Esophagus squamous epithelium (tissue), 5 donors: ENCODE results near the gene OR51B5. TPM values are rescaled to one million over a fixed set of nuclear protein-coding genes. Genes with fewer than 3 reads are reported as not detected.
"Not testable (repeated sequence)": the region's sequence is repeated elsewhere in the genome, so short reads cannot be mapped to it uniquely, and the experiment has no call there.

Experiments
- DNase-seq: peaks from one replicate; lab custom pipeline; 2025; lab: John Stamatoyannopoulos, UW
- H3K27ac ChIP-seq, 4 donors: fragments of 200-600 bp; sonication (generic); one replicate each; pipeline ENCODE4 v1.5.1; 2016 to 2019; ENCODE audit warnings: mild to moderate bottlenecking in 1 of 4
- H3K27me3 ChIP-seq, 4 donors: fragments of 200-600 bp; sonication (generic); 1 replicate in 3 of 4; 2 replicates in 1 of 4; pipeline versions ENCODE4 v1.5.1 to v1.6.0; 2017 to 2021; ENCODE audit warnings: antibody characterized with exemption in 1 of 4
- H3K36me3 ChIP-seq, 3 donors: fragments of 200-600 bp; sonication (generic); one replicate each; pipeline ENCODE4 v1.5.1; 2016 to 2019
- H3K4me1 ChIP-seq, 3 donors: fragments of 200-600 bp; sonication (generic); one replicate each; pipeline ENCODE4 v1.5.1; 2017 to 2019
- H3K4me3 ChIP-seq, 4 donors: fragments of 200-600 bp; sonication (generic); 1 replicate in 3 of 4; 2 replicates in 1 of 4; pipeline ENCODE4 v1.5.1; 2016 to 2019; ENCODE audit warnings: mild to moderate bottlenecking in 2 of 4, moderate library complexity in 1 of 4
- H3K9me3 ChIP-seq, 3 donors: fragments of 200-600 bp; sonication (generic); one replicate each; pipeline ENCODE4 v1.5.1; 2016 to 2019
- POLR2A ChIP-seq, 4 donors: fragments of 450-650 bp; IDR thresholded peaks; one replicate each; pipeline ENCODE4 v1.6.1; 2017; ENCODE audit warnings: antibody characterized with exemption in 4 of 4, mild to moderate bottlenecking in 4 of 4, moderate library complexity in 3 of 4
- WGBS, 2 donors: methylation state at CpG; one replicate each; pipeline ENCODE4 v1.1.5; 2018; 5-methylcytosine and 5-hydroxymethylcytosine counted together
- intact Hi-C: fragments of 100-400 bp; cut with DNase I; formaldehyde crosslinking; loops from one replicate; pipeline ENCODE4 v1.15.0; 2022
- small RNA-seq, 4 donors: library from RNA; depleted of rRNA; stranded (forward); fragments of <200 nt; gene quantifications; one replicate each; pipeline ENCODE3, GENCODE V24; 2016
- total RNA-seq, 4 donors: library from RNA; depleted of rRNA; stranded (reverse); fragments of >200 nt; gene quantifications; one replicate each; pipeline ENCODE4 v1.1.0, GENCODE V29; 2016
- TF ChIP-seq, protein P1 (sequence below), 6 experiments: fragments of 450-650 bp in 4 of 6; fragments of 200-600 bp in 2 of 6; sonication (generic) in 2 of 6; IDR thresholded peaks; one replicate each; pipeline ENCODE4 v1.5.1; 2016 to 2019; ENCODE audit warnings: antibody characterized with exemption in 6 of 6, mild to moderate bottlenecking in 4 of 6, moderate library complexity in 4 of 6
- donor health status: DM: yes; HTN: yes; CAD: no.

Gene OR51B5
- total RNA-seq, 4 donors from 2014 or later: 0.57 TPM; not detected in 3

DNA sequence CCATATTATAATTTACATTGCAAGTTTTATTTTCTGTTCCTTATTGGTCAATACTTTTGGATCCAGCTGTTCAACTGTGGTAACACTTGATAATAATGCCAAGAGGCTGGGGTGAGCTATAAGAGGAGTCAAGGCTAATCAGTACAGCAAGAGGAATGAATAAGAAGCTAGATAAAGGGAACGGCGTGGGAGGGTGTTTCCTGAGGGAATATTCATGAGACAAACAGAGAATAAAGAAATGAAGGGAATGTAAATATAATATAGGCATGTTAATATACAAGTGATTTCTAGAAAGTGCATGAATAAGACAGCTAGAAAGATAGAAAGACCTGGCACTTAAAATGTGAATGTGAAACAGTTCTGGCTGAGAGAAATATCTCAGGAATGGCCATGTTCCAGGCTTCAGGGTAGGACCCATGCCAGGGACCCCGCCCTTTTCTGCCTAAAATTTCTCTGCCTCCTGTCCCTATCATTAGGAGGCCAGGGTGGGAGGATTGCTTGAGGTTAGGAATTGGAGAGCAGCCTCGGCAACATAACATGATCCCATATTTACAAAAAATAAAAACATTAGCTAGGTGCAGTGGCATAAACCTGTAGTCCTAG, 45.5 kb downstream of the OR51B5 start:
- Histone ChIP-seq H3K4me1 (no peaks in the 10 kb centered on the region), H3K4me3 (no peak overlapping the region), H3K36me3 (no peaks in the 10 kb centered on the region), H3K27ac (no peak overlapping the region), H3K27me3 (no peaks in the 10 kb centered on the region), H3K9me3 (no peaks in the 10 kb centered on the region)
- no peak for TF ChIP-seq POLR2A (IDR thresholded peaks at IDR 0.05)
- TF ChIP-seq, protein P1, sequence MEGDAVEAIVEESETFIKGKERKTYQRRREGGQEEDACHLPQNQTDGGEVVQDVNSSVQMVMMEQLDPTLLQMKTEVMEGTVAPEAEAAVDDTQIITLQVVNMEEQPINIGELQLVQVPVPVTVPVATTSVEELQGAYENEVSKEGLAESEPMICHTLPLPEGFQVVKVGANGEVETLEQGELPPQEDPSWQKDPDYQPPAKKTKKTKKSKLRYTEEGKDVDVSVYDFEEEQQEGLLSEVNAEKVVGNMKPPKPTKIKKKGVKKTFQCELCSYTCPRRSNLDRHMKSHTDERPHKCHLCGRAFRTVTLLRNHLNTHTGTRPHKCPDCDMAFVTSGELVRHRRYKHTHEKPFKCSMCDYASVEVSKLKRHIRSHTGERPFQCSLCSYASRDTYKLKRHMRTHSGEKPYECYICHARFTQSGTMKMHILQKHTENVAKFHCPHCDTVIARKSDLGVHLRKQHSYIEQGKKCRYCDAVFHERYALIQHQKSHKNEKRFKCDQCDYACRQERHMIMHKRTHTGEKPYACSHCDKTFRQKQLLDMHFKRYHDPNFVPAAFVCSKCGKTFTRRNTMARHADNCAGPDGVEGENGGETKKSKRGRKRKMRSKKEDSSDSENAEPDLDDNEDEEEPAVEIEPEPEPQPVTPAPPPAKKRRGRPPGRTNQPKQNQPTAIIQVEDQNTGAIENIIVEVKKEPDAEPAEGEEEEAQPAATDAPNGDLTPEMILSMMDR (IDR thresholded peaks at IDR 0.05): no peak
- no peak for DNase-seq
- 52 to 59% methylated on average over 4 of the region's 4 CpGs for WGBS, 2 donors
- intact Hi-C loops: no loop called here

DNA sequence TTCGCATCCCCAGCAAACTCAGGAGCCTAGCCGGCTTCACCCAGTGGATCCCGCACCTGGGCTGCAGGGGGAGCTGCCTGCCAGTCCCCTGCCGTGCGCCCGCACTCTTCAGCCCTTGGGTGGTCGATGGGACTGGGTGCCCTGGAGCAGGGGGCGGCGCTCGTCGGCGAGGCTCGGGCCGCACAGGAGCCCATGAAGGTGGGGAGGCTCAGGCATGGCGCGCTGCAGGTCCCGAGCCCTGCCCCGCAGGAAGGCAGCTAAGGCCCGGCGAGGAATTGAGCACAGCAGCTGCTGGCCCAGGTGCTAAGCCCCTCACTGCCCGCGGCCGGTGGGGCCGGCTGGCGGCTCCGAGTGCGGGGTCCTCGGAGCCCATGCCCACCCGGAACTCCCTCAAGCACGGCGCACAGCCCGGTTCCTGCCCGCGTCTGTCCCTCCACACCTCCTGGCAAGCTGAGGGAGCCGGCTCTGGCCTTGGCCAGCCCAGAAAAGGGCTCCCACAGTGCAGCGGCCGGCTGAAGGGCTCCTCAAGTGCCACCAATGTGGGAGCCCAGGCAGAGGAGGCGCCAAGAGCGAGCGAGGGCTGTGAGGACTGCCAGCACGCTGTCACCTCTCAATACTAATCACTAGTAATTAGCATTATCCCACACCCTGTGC, 48.9 kb downstream of the OR51B5 start:
- 92 to 94% methylated on average over 3 to 8 of the region's 41 CpGs for WGBS, 2 donors
- H3K36me3 ChIP-seq, intact Hi-C loops, H3K4me1 ChIP-seq, H3K27ac ChIP-seq, H3K27me3 ChIP-seq, H3K4me3 ChIP-seq, H3K9me3 ChIP-seq, DNase-seq: not testable (repeated sequence)

DNA sequence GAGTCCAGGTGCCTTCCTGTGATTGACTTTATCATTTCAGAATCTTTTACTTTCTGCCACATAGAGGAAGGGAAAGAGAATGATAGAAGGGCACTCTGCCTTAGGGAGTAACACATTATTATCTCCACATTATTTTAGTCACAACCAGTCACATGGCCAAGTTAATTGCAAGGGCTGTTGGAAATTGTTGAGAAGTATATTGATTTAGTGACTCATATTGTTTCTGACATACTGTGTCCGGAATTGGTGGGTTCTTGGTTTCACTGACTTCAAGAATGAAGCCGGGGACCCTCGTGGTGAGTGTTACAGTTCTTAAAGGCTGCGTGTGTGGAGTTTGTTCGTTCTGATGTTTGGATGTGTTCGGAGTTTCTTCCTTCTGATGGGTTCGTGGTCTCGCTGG, 50.3 kb downstream of the OR51B5 start:
- no peaks in the 10 kb centered on the region for H3K4me1 ChIP-seq
- no peaks in the 10 kb centered on the region for H3K36me3 ChIP-seq
- no peaks in the 10 kb centered on the region for H3K9me3 ChIP-seq
- H3K27me3 ChIP-seq: no peaks in the 10 kb centered on the region
- no peak overlapping the region for H3K4me3 ChIP-seq
- intact Hi-C loops: no loop called here
- DNase-seq: no peak
- 79 to 85% methylated on average over 8 of the region's 8 CpGs for WGBS, 2 donors
- TF ChIP-seq, protein P1 (IDR thresholded peaks at IDR 0.05): no peak
- no peak for TF ChIP-seq POLR2A (IDR thresholded peaks at IDR 0.05)
- no peak overlapping the region for H3K27ac ChIP-seq

Small RNA genes within 50 kb of the gene (small RNA-seq; reads per million reads assigned to genes)
- gene AC104389.3: 0 reads per million in 4 donors

Other genes with a start within 250 kb of the OR51B5 start
- gene OR52A5, start 205.2 kb downstream of the OR51B5 start, total RNA-seq: not detected
- not detected for gene OR52A1, start 188.8 kb downstream of the OR51B5 start, total RNA-seq
- not detected for gene OR51V1, start 142.8 kb downstream of the OR51B5 start, total RNA-seq
- gene HBB, start 116.5 kb downstream of the OR51B5 start, total RNA-seq: 1 to 10 TPM in 3 of 4 donors, not detected in 1; 1.6 to 7.9 (median 2.7) TPM
- not detected for gene HBD, start 109.0 kb downstream of the OR51B5 start, total RNA-seq
- not detected for gene HBG1, start 93.7 kb downstream of the OR51B5 start, total RNA-seq
- not detected for gene HBG2, start 88.7 kb downstream of the OR51B5 start, total RNA-seq
- not detected for gene HBE1, start 73.6 kb downstream of the OR51B5 start, total RNA-seq
- not detected for gene OR51B4, start 41.6 kb downstream of the OR51B5 start, total RNA-seq
- not detected for gene OR51B2, start 19.2 kb downstream of the OR51B5 start, total RNA-seq
- gene OR51B6, start 8.0 kb upstream of the OR51B5 start, total RNA-seq: not detected
- not detected for gene OR51M1, start 40.3 kb upstream of the OR51B5 start, total RNA-seq
- gene OR51Q1, start 78.6 kb upstream of the OR51B5 start, total RNA-seq: not detected
- gene OR51I1, start 98.0 kb upstream of the OR51B5 start, total RNA-seq: under 1 TPM in 1 of 4 donors, not detected in 3; 0.38 TPM
- not detected for gene OR51I2, start 105.8 kb upstream of the OR51B5 start, total RNA-seq
- not detected for gene OR52D1, start 145.2 kb upstream of the OR51B5 start, total RNA-seq
- gene UBQLN3, start 166.4 kb upstream of the OR51B5 start, total RNA-seq: not detected
- under 1 TPM in 1 of 4 donors, not detected in 3; 0.27 TPM for gene UBQLNL, start 173.2 kb upstream of the OR51B5 start, total RNA-seq
- under 1 TPM in 1 of 4 donors, not detected in 3; 0.38 TPM for gene OR52H1, start 205.0 kb upstream of the OR51B5 start, total RNA-seq
- gene OR52B6, start 237.4 kb upstream of the OR51B5 start, total RNA-seq: not detected